Motor neuron (in vitro differentiated cells): ENCODE data around the gene COA1. TPM values are rescaled to one million over a fixed set of nuclear protein-coding genes. Genes with fewer than 3 reads are reported as not detected.
A peak's percentile ranks its signal among the peaks of the same experiment; 100 is the strongest.

ENCODE experiments used
- ATAC-seq, 8 experiments: fragments of 200-7000 bp; cut with Tn5 transposase; replicated peaks in 6 of 8; 2 replicates each; pipeline ENCODE4 v1.8.0; 2021; ENCODE audit warnings: mild to moderate bottlenecking in 8 of 8, moderate library complexity in 8 of 8
- H3K27ac ChIP-seq, 2 donors: fragments of 250-450 bp; sonication (Bioruptor Pico); 2 replicates each; pipeline ENCODE4 v1.9.0; 2021; ENCODE audit warnings: antibody characterized with exemption in 2 of 2, mild to moderate bottlenecking in 2 of 2, moderate library complexity in 1 of 2
- H3K4me1 ChIP-seq, 2 donors: fragments of 250-450 bp; sonication (Bioruptor Pico); replicated peaks in 1 of 2; 2 replicates each; pipeline ENCODE4 v1.6.1; 2021; ENCODE audit warnings: antibody characterized with exemption in 2 of 2, mild to moderate bottlenecking in 2 of 2, moderate library complexity in 1 of 2
- H3K4me3 ChIP-seq, 5 donors: fragments of 250-450 bp; sonication (Bioruptor Pico); 2 replicates each; pipeline ENCODE4 v1.9.0; 2021; ENCODE audit warnings: antibody characterized with exemption in 5 of 5, mild to moderate bottlenecking in 5 of 5, moderate library complexity in 4 of 5
- WGBS, 10 experiments: fragments of 450-650 bp; shearing (Covaris generic); methylation state at CpG; one replicate each; pipeline ENCODE4 v1.0.0; 2022; 5-methylcytosine and 5-hydroxymethylcytosine counted together
- in situ Hi-C, 9 experiments: fragments of 400-800 bp; cut with MboI; loops; one replicate each; pipeline ENCODE4 v1.15.0; 2021; ENCODE audit warnings: low sequenced_read_pairs in 9 of 9, low pct_unique_long_range_greater_than_20kb in 2 of 9; ENCODE audit not compliant: unreplicated experiment in 9 of 9
- total RNA-seq, 8 experiments: library from RNA; unstranded; fragments of 300-600 nt; gene quantifications; 2 replicates each; pipeline versions ENCODE4 v1.2.3 to v1.2.4, GENCODE V29; 2022

COA1 gene
- total RNA-seq, 8 experiments from 2014 or later, result 46.0 to 93.2 (median 76.1) TPM

DNA sequence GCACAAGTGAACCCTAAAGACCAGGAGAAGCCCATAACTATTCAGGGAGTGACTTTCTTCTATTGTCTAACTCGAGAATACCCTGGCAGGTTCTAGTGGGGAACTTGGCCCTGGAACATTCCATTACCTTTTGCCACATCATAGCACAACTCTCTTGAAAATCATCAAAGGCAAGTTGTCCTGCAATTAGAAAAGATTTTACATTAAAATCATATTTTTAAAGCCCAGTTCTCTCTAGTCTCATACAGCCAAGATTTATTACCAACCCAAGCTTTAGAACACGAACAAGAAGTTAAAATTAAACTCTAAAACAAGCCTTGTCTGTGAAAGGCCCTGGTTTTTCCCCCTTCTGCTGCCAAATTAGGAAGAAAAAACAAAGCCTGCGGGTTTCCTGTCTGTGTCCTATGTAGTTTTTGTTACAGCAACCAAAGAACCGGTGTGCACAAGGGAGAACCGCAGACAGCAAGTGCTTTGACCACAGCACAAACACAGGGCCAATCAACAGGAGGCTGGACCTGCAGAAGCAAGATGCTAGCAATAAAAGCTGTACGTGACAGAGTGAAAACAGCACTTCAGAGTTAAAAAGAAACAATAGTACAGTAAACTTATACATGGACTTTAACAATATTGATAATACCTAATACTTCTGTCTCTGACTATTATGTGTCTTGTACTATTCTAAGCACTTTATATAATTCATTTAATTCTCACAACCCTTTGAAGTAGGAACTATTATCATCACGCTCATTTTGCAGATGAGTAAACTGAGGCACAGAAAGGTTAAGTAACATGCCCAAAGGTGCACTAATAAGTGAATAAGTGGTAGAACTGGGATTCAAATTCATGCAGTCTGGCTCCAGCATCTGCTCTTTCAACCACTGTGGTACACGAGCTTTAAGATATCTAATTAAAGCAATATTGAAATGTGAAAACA is 80.6 kb downstream of the COA1 start:
- no peak overlapping the region for H3K4me3 ChIP-seq
- WGBS, 10 experiments, result 3 to 80% (median 52%) methylated on average over 1 to 8 of the region's 8 CpGs; no CpG with 5 or more reads in 1 of the 10 experiments
- H3K4me1 ChIP-seq, result peaks cover 28 to 43% of the 10 kb centered on the region in 2 donors
- in situ Hi-C loops, result no loop called here
- peak overlapping the region in 1 of 2 donors; percentile 45 for H3K27ac ChIP-seq
- no peak for ATAC-seq

- 0 to 70% (median 30%) methylated on average over 1 to 4 of the region's 10 CpGs; no CpG with 5 or more reads in 1 of the 10 experiments for WGBS, 10 experiments
- Histone ChIP-seq H3K27ac (peak overlapping the region; percentile 72 to 90), H3K4me1 (peaks cover 28 to 43% of the 10 kb centered on the region in 2 donors), H3K4me3 (no peak overlapping the region)
- peak; percentile 56 to 91 (median 82) for ATAC-seq
- in situ Hi-C loops, result no loop called here
Measured at GRCh38 chr7:43647673-43648472, 81.5 kb downstream of the COA1 start.

DNA sequence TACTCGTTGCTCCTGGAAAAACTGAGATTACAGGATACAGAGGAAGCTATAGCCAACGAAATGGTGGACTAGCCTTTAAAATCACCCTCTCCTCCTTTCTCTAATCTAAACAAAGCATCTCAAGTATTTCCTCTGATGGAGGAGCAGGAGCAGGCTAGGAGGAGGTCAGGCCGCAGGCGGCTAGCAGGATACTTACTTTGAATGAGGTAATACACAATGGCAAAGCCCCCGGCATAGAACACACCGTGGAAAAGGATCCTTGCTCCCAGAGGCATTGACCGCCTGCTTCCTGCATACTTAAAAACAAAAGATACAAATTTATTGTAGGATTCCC is 82.0 kb downstream of the COA1 start:
- H3K4me1 ChIP-seq, result peaks cover 28 to 43% of the 10 kb centered on the region in 2 donors
- H3K27ac ChIP-seq, result peak overlapping the region; percentile 72 to 90
- H3K4me3 ChIP-seq, result no peak overlapping the region
- peak in 5 of 8 experiments; percentile 56 to 66 (median 62) for ATAC-seq
- WGBS, 10 experiments, result 0 to 83% (median 18%) methylated on average over 1 to 6 of the region's 7 CpGs; no CpG with 5 or more reads in 4 of the 10 experiments
- in situ Hi-C loops, result no loop called here

DNA sequence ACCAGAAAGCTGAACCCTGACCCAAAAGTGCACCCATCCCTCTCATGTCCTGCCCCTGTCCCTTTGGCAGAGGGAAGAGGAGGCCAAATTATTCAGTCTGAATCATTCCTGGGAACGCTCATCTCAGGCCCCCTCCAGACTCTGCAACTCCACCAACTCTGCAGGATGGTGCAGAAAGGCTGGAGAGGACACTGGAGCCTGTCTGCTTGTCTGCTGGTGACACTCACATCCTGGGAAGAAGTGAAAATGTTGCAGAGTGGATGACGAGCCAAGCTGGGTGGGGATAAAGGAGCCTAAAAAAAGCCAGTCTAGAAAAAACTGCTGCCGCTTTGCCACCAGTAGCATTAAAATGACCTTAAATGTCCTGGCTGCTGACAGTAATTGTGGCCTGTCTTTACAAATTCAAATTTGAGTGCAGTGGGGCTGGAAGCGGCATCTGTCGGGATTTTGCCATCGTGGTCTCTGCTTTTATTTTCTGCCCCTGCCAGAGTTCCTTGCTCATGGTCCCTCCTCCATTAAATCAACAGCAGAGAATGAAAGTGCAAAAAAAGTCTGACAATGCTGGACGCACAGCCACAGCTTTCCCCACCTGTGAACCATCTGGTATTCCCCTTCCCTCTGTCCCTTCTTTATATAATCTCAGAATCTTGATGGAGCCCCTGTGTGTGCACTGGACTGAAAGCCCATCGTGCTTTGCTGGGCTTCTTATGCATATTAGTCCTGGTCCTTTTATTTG is 82.6 kb downstream of the COA1 start:
- ATAC-seq, result peak in 7 of 8 experiments; percentile 4 to 76 (median 52)
- 0 to 85% (median 6%) methylated on average over 1 to 8 of the region's 8 CpGs; no CpG with 5 or more reads in 1 of the 10 experiments for whole genome bisulfite sequencing, 10 experiments
- H3K27ac ChIP-seq, result peak overlapping the region; percentile 72 to 90
- H3K4me3 ChIP-seq, result no peak overlapping the region
- in situ Hi-C loops, result no loop called here
- peaks cover 28 to 43% of the 10 kb centered on the region in 2 donors for H3K4me1 ChIP-seq

- Histone ChIP-seq H3K27ac (peak overlapping the region; percentile 2 to 67), H3K4me1 (peaks cover 29 to 46% of the 10 kb centered on the region in 2 donors), H3K4me3 (no peak overlapping the region)
- 80 to 100% (median 100%) methylated on average over 1 to 3 of the region's 3 CpGs; no CpG with 5 or more reads in 4 of the 10 experiments for WGBS, 10 experiments
- in situ Hi-C loops, result no loop called here
- no peak for ATAC-seq
Measured at GRCh38 chr7:43645699-43646226, 83.6 kb downstream of the COA1 start.

GRCh38 chr7:43643846-43644245 is 85.5 kb downstream of the COA1 start:
- Histone ChIP-seq H3K27ac (no peak overlapping the region), H3K4me3 (no peak overlapping the region), H3K4me1 (peaks cover 43 to 58% of the 10 kb centered on the region in 2 donors)
- ATAC-seq, result no peak
- in situ Hi-C loops, result no loop called here
- WGBS, 10 experiments, result 50 to 100% (median 83%) methylated on average over 1 to 7 of the region's 8 CpGs; no CpG with 5 or more reads in 3 of the 10 experiments

DNA sequence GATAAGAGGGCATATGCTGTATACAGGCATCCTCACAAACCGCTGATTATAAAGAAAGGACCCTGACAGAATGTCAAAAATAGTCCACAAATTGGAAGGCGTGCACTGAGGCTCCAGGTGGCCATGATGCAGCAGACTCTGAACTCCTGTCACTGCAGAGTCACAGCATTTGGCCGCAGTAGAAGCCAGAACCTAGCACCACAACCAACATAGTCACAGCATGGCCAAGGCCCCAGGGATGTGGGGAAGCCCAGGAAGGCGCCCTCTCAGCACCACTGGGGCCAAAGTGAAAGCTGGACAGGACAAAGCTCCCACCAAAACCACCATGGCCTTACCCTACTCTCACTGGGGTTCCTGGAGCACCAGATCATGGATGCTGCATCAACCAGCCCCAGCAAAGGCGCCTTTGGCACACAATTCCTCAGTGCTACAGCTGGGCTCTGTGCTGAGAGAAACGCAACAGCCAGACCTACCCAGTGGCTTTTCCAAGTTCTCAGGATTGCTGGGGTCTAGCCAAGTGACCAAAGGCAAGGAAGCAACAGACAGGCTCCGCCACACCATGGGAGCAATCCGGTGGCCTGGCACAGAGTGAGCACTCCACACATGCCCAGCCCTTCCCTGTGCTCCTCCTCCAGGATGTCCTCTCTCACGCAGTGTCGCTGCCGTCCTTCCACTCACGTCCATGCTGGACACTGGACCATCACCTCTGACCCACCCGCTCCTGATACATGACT is 86.3 kb downstream of the COA1 start:
- no peak for ATAC-seq
- no peak overlapping the region for H3K27ac ChIP-seq
- in situ Hi-C loops, result no loop called here
- peaks cover 38 to 50% of the 10 kb centered on the region in 2 donors for H3K4me1 ChIP-seq
- no peak overlapping the region for H3K4me3 ChIP-seq
- 67 to 100% (median 100%) methylated on average over 1 to 10 of the region's 13 CpGs; no CpG with 5 or more reads in 1 of the 10 experiments for WGBS, 10 experiments

- no peak for ATAC-seq
- in situ Hi-C loops, result no loop called here
- Histone ChIP-seq H3K4me1 (peaks cover 16 to 26% of the 10 kb centered on the region in 2 donors), H3K27ac (peak overlapping the region in 1 of 2 donors; percentile 62), H3K4me3 (no peak overlapping the region)
- WGBS, 10 experiments, result 92 to 100% (median 100%) methylated on average over 1 to 3 of the region's 3 CpGs; no CpG with 5 or more reads in 5 of the 10 experiments
Measured at GRCh38 chr7:43640679-43641078, 88.6 kb downstream of the COA1 start.

- ATAC-seq, result peak; percentile 91 to 99 (median 95)
- Histone ChIP-seq H3K4me3 (no peak overlapping the region), H3K4me1 (peaks cover 15 to 19% of the 10 kb centered on the region in 2 donors), H3K27ac (peak overlapping the region; percentile 42 to 62)
- whole genome bisulfite sequencing, 10 experiments, result 0 to 88% (median 56%) methylated on average over 1 to 6 of the region's 6 CpGs
- in situ Hi-C loops, result no loop called here
Measured at GRCh38 chr7:43639858-43640491, 89.3 kb downstream of the COA1 start.

DNA sequence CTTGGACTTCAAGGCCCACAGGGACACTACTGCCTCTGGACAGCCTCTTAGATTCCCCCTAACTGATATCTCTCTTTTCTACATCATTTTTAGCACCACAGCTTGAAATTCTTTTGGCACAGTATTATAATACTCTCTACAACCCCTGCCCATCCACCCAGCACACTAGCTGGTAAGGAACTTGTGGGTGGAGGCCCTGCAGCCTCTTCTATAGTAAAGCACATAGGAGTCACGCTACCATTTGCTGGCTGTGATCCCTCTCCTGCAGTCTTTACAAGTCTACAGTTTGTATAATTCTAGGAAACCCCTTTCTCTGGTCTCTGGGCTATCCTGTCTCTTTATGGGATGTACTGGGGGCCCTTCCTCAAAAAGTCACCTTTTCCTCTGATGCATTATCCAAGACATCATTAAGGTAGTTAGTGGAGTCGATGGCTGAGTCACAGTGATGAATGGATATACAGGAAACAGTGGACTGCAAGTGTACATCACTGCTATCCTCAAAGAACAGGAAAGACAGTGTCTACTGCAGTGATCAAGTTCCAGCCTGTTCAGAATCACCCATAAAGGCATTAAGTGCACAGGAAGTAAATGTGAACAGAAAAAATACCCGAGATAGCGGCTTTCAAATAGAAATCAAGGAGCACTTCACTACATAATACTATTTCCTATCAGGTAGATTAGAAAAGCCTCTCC is 92.1 kb downstream of the COA1 start:
- in situ Hi-C loops, result no loop called here
- H3K4me1 ChIP-seq, result peaks cover 15 to 19% of the 10 kb centered on the region in 2 donors
- peak in 2 of 8 experiments; percentile 10 to 35 for ATAC-seq
- H3K27ac ChIP-seq, result no peak overlapping the region
- 17 to 100% (median 80%) methylated on average over 1 to 4 of the region's 4 CpGs; no CpG with 5 or more reads in 2 of the 10 experiments for WGBS, 10 experiments
- no peak overlapping the region for H3K4me3 ChIP-seq

DNA sequence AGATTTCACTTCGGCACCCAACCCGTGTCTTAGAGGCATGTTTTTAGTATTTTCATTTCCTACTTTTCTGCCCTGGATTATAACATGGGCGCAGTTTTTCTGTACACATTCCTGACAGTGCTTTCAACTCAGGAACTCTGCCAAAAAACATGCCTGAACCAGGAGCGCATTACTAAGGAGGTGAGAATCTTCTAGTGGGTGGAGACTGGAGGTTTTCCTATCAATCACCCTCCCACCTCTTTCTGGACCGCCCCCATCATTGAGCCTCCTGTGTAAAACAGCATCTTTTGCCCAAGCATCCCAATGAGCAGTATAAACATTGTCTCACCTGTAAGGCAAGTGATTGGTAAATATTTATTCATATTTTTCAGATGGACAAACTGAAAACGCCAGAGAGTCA is 93.2 kb downstream of the COA1 start:
- Histone ChIP-seq H3K27ac (no peak overlapping the region), H3K4me3 (no peak overlapping the region), H3K4me1 (peaks cover 15 to 19% of the 10 kb centered on the region in 2 donors)
- WGBS, 10 experiments, result 74 to 100% (median 96%) methylated on average over 3 to 6 of the region's 6 CpGs; no CpG with 5 or more reads in 1 of the 10 experiments
- no peak for ATAC-seq
- in situ Hi-C loops, result no loop called here
